OCI-LY1 (cell line): ENCODE results near the gene TMEM200C.

ENCODE experiments used
- CTCF ChIP-seq: fragments of 200-600 bp; sonication (generic), shearing (Covaris generic); IDR thresholded peaks from 2 replicates; pipeline ENCODE4 v1.5.1; 2017; ENCODE audit warnings: mild to moderate bottlenecking, antibody characterized with exemption, low read length, moderate library complexity, mixed read lengths
- EZH2 ChIP-seq: fragments of 200-600 bp; sonication (generic), shearing (Covaris generic); IDR thresholded peaks from 2 replicates; pipeline ENCODE4 v1.8.0; 2017; ENCODE audit warnings: borderline replicate concordance, mixed run types, mild to moderate bottlenecking, antibody characterized with exemption, low read length, moderate library complexity, mixed read lengths

- TF ChIP-seq CTCF (no peak), EZH2 (no peak)
Observed at GRCh38 chr18:5914951-5915350, 19.6 kb upstream of the TMEM200C start.
